Panc1 (cell line): ENCODE data around the gene ADIPOR2. TPM values are rescaled to one million over a fixed set of nuclear protein-coding genes. Genes with fewer than 3 reads are reported as not detected.
"Not testable (repeated sequence)": the region's sequence is repeated elsewhere in the genome, so short reads cannot be mapped to it uniquely, and the experiment has no call there.

Experiments used
- ATAC-seq: fragments of 200-7000 bp; cut with Tn5 transposase; 2 replicates; pipeline ENCODE4 v1.9.1; 2020; ENCODE audit warnings: mild to moderate bottlenecking, moderate library complexity
- BruUV-seq: library from RNA; stranded (reverse); fragments of 400-500 nt; replicated peaks from 2 replicates; lab custom pipeline; 2021; lab: Mats Ljungman, UMichigan
- CTCF ChIA-PET: fragments of 300-600 bp; sonication (Branson Sonifier 250); formaldehyde crosslinking; loops from one replicate; lab custom pipeline; 2022; ENCODE audit warnings: antibody characterized with exemption; lab: Charles Lee
- POLR2A ChIA-PET: fragments of 300-600 bp; sonication (Branson Sonifier 250); formaldehyde crosslinking; loops from one replicate; lab custom pipeline; 2022; ENCODE audit warnings: antibody characterized with exemption; lab: Charles Lee
- DNase-seq: peaks from one replicate; pipeline ENCODE4 v3.0.0-alpha.2; 2010; ENCODE audit warnings: low read depth, low spot score
- H3K27ac ChIP-seq: 2 replicates; pipeline ENCODE4 v1.5.1; 2011; ENCODE audit warnings: mild to moderate bottlenecking, low read length, inconsistent platforms
- H3K27me3 ChIP-seq: fragments of 200-500 bp; sonication (Bioruptor generic); 2 replicates; pipeline ENCODE4 v1.6.0; 2014; ENCODE audit warnings: low read length, inconsistent platforms; ENCODE audit not compliant: control insufficient read depth, insufficient read depth
- H3K36me3 ChIP-seq: fragments of 200-500 bp; sonication (Bioruptor generic); 2 replicates; pipeline ENCODE4 v1.5.1; 2014; ENCODE audit warnings: inconsistent platforms, mild to moderate bottlenecking, low read length, moderate library complexity; ENCODE audit not compliant: control insufficient read depth, insufficient read depth
- H3K4me1 ChIP-seq: 2 replicates; pipeline ENCODE4 v1.5.1; 2011; ENCODE audit warnings: inconsistent platforms, mild to moderate bottlenecking, low read length, moderate library complexity; ENCODE audit not compliant: control insufficient read depth, insufficient read depth
- H3K4me3 ChIP-seq, 2 experiments: 2 replicates each; pipeline ENCODE4 v1.5.1; 2011 to 2012; ENCODE audit warnings: low read depth in 2 of 2, low read length in 2 of 2, mild to moderate bottlenecking in 2 of 2, inconsistent platforms in 1 of 2, moderate library complexity in 1 of 2
- H3K9me3 ChIP-seq: fragments of 200-500 bp; sonication (Bioruptor generic); 2 replicates; pipeline ENCODE4 v1.5.1; 2014; ENCODE audit warnings: low read depth, mild to moderate bottlenecking, inconsistent platforms, low read length, moderate library complexity; ENCODE audit not compliant: control insufficient read depth, insufficient read depth
- CTCF ChIP-seq: fragments of 450-650 bp; IDR thresholded peaks from 2 replicates; pipeline ENCODE4 v1.5.1; 2017; ENCODE audit warnings: mild to moderate bottlenecking
- POLR2AphosphoS5 ChIP-seq: IDR thresholded peaks from 2 replicates; pipeline ENCODE4 v1.6.1; 2012; ENCODE audit warnings: mild to moderate bottlenecking, low read depth, low read length, moderate library complexity
- SIN3A ChIP-seq: IDR thresholded peaks from 2 replicates; pipeline ENCODE4 v1.6.1; 2012; ENCODE audit warnings: low read depth, mild to moderate bottlenecking, low read length, moderate library complexity, borderline replicate concordance; ENCODE audit not compliant: insufficient read depth
- TCF7L2 ChIP-seq: IDR thresholded peaks from 2 replicates; pipeline ENCODE4 v1.6.1; 2011; ENCODE audit warnings: mild to moderate bottlenecking, low read depth, low read length, inconsistent platforms
- in situ Hi-C: cut with HindIII; loops from 2 replicates; pipeline ENCODE4 v1.10.0; 2016; ENCODE audit warnings: low sequenced_read_pairs, low pct_unique_long_range_greater_than_20kb
- intact Hi-C: fragments of 100-400 bp; cut with micrococcal nuclease; formaldehyde crosslinking; loops from one replicate; pipeline ENCODE4 v1.10.0; 2022; ENCODE audit not compliant: unreplicated experiment
- total RNA-seq: library from RNA; stranded (reverse); gene quantifications from one replicate; pipeline ENCODE4 v1.2.1, GENCODE V29; 2021; ENCODE audit not compliant: unreplicated experiment
- TF ChIP-seq, protein P1 (sequence below), 2 experiments: IDR thresholded peaks; 2 replicates each; pipeline ENCODE4 v1.6.1; 2011 to 2012; ENCODE audit warnings: low read depth in 2 of 2, control low read depth in 1 of 2, low read length in 1 of 2, mild to moderate bottlenecking in 1 of 2, moderate library complexity in 1 of 2; ENCODE audit not compliant: insufficient read depth in 1 of 2

Gene ADIPOR2
- total RNA-seq, 1 experiment from 2014 or later, result 76.0 TPM

- H3K9me3 ChIP-seq, result no peaks in the 10 kb centered on the region
- H3K4me1 ChIP-seq, result no peaks in the 10 kb centered on the region
- intact Hi-C loops (no loop called here), in situ Hi-C loops (no loop called here)
- POLR2A ChIA-PET, result no interaction called here
- H3K4me3 ChIP-seq, result no peak overlapping the region
- H3K27me3 ChIP-seq, result no peaks in the 10 kb centered on the region; the same call in 1 of the 2 replicates
- CTCF ChIA-PET, result no interaction called here
- ATAC-seq (no peak), DNase-seq (no peak)
- H3K27ac ChIP-seq, result no peak overlapping the region
- no peaks in the 10 kb centered on the region for H3K36me3 ChIP-seq
- no TSS peak for BruUV-seq
- TF ChIP-seq, protein P1, sequence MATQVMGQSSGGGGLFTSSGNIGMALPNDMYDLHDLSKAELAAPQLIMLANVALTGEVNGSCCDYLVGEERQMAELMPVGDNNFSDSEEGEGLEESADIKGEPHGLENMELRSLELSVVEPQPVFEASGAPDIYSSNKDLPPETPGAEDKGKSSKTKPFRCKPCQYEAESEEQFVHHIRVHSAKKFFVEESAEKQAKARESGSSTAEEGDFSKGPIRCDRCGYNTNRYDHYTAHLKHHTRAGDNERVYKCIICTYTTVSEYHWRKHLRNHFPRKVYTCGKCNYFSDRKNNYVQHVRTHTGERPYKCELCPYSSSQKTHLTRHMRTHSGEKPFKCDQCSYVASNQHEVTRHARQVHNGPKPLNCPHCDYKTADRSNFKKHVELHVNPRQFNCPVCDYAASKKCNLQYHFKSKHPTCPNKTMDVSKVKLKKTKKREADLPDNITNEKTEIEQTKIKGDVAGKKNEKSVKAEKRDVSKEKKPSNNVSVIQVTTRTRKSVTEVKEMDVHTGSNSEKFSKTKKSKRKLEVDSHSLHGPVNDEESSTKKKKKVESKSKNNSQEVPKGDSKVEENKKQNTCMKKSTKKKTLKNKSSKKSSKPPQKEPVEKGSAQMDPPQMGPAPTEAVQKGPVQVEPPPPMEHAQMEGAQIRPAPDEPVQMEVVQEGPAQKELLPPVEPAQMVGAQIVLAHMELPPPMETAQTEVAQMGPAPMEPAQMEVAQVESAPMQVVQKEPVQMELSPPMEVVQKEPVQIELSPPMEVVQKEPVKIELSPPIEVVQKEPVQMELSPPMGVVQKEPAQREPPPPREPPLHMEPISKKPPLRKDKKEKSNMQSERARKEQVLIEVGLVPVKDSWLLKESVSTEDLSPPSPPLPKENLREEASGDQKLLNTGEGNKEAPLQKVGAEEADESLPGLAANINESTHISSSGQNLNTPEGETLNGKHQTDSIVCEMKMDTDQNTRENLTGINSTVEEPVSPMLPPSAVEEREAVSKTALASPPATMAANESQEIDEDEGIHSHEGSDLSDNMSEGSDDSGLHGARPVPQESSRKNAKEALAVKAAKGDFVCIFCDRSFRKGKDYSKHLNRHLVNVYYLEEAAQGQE (IDR thresholded peaks at IDR 0.05; ENCODE audit: insufficient read depth in 1 of 2, low read depth in 2 of 2, low read length in 1 of 2), result no peak
- no peak for TF ChIP-seq SIN3A
- no peak for TF ChIP-seq CTCF
- no peak for TF ChIP-seq TCF7L2
- no peak for TF ChIP-seq POLR2AphosphoS5
Measured at GRCh38 chr12:1816730-1817348, 126.0 kb downstream of the ADIPOR2 start.

GRCh38 chr12:1817928-1818327 lies 127.1 kb downstream of the ADIPOR2 start:
- POLR2A ChIA-PET, H3K9me3 ChIP-seq, H3K27me3 ChIP-seq, H3K4me1 ChIP-seq, H3K27ac ChIP-seq, intact Hi-C loops, H3K36me3 ChIP-seq, CTCF ChIA-PET, in situ Hi-C loops, DNase-seq, H3K4me3 ChIP-seq, ATAC-seq, BruUV-seq: not testable (repeated sequence)

DNA sequence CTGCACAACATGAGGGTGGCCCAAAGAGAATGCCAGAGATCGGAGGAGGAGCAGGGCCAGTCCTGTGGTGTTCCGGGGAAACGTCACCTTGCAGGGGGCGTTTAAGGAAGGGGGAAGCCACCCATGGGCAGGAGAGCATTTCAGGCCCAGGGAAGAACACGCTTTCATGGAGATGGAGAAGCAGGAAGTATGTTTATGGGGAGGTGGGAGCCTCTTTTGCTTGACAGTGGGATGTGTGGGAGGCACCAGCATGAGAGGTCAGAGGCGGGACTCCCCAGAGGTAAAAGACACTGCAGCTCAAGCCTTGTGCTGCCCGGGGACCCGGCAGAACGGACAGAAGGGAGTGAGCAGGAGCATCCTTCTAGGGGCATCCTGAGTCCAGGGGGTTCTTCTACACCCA lies 128.2 kb downstream of the ADIPOR2 start:
- Histone ChIP-seq H3K4me3 (no peak overlapping the region), H3K9me3 (no peaks in the 10 kb centered on the region), H3K4me1 (no peaks in the 10 kb centered on the region), H3K27ac (no peak overlapping the region), H3K36me3 (no peaks in the 10 kb centered on the region), H3K27me3 (no peaks in the 10 kb centered on the region; the same call in 1 of the 2 replicates)
- ATAC-seq, result no peak
- intact Hi-C loops, result no loop called here
- CTCF ChIA-PET, result interaction anchor here (0.6 kb wide), 1 partner anchor 166 kb away, joined by 11 read pairs; no protein-coding TSS in a partner anchor
- TF ChIP-seq, protein P1 (IDR thresholded peaks at IDR 0.05; ENCODE audit: insufficient read depth in 1 of 2, low read depth in 2 of 2, low read length in 1 of 2), result no peak
- TF ChIP-seq CTCF (no peak), TCF7L2 (no peak), SIN3A (no peak), POLR2AphosphoS5 (no peak)
- POLR2A ChIA-PET, result no interaction called here
- BruUV-seq, result no TSS peak
- DNase-seq, result no peak
- in situ Hi-C loops, result no loop called here
